Measurements from ENCODE around the gene TRMT6.
A peak's percentile ranks its signal among the peaks of the same experiment; 100 is the strongest.

The TRMT6 gene

GRCh38 chr20:5950271-5951031, at the start of gene TRMT6, which contains the start of gene MCM8:
TSS of gene TRMT6 (minus strand) at chr20:5950533. CDS start at chr20:5950405, 128 bp downstream.
TSS of gene MCM8 (plus strand) at chr20:5950652. CDS start at chr20:5952016, 1,364 bp downstream.
- peak; percentile 94 for DNase-seq

DNA sequence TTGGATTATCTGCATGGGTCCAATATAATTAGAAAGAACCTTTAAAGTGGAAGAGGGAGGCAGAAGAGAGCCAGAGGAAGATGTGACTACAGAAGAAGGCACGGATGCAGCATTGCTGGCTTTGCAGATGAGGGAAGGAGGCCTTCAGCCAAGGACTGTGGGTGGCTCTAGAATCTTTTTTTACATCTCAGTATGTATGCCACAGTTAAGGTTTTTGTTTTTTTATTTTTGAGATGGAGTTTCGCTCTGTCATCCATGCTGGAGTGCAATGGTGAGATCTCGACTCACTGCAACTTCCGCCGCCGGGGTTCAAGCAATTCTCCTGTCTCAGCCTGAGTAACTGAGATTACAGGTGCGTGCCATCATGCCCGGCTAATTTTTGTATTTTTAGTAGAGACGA, 49.5 kb upstream of the TRMT6 start:
- no peak for DNase-seq

GRCh38 chr20:5996765-5997164, 46.4 kb upstream of the TRMT6 start:
- no peak for DNase-seq

- DNase-seq = peak; percentile 4
Measured at GRCh38 chr20:5991623-5992441, 41.5 kb upstream of the TRMT6 start.

GRCh38 chr20:5990946-5991345, 40.6 kb upstream of the TRMT6 start:
- DNase-seq = no peak

DNA sequence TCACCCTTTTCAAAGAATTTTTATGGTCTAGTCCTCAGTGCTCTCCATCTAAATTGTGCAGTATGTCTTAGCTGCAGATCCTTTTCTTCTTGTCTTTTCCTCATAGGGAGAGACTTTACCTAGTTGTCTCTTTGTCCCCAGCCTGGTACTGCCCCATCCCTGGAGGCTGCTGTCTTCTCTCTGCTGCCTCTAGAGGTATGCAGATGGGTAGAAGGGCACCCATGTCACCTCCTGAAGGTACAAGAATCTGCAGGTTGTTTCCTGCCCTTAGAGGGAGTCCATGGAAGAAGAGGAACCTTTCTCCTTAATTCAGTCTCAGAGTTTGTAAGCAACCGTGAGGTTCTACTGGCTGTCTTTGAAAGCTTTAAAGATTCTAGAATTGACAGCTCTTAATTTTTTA, 39.2 kb upstream of the TRMT6 start:
- DNase-seq = no peak

DNA sequence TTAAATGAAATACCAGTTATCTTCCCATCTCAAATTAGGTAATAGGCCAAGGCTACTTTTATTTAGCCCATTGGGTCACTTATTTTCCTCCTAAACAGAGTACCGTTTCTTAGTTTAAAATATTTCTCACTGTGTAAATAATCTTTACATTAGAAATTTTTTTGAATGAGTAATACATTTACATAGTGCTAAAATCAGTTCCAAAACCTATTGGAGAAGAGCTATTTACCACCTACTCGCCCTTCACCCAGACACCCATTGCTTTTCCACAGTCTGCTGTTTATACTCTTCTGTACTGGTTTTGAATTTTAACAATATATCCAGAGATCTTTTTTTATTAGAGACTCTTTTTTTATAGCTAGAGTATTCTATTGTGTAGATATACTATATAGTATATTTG, 37.0 kb upstream of the TRMT6 start:
- DNase-seq = no peak

DNA sequence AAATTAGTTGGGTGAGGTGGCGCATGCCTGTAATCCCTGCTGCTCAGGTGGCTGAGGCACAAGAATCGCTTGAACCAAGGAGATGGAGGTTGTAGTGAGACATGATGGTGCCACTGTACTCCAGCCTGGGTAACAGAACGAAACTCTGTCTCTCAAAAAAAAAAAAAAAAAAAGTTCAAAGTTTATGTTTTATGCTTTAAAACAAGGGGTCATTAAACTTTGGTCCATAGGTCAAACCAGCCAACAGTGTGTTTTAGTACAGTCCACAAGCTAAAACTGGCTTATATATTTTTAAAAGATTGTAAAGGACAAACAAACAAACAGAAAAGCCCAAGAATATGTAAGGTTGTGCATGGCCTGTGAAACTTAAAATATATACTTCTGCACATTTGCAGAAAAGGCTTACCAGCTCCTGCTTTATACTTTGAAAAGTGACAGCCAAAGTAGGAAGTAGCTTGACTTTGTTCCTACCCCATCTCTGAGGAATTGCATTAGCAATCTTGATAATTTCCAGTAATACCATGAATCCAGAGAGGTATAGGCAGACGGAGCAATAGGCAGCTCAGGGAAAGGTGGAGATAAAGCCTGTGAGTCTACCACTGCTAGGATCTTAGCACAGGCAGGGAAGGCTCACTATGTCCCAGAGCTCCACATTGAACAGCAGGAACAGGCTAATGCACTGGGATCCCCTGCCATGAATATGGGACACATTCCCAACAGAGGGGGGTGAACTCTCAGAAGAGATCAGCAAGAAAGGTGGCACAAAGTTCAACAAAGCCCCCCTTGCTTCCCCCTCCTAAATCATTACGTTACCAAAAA, 30.6 kb upstream of the TRMT6 start:
- DNase-seq = no peak

- DNase-seq = no peak
Measured at GRCh38 chr20:5979801-5980200, 29.5 kb upstream of the TRMT6 start.

DNA sequence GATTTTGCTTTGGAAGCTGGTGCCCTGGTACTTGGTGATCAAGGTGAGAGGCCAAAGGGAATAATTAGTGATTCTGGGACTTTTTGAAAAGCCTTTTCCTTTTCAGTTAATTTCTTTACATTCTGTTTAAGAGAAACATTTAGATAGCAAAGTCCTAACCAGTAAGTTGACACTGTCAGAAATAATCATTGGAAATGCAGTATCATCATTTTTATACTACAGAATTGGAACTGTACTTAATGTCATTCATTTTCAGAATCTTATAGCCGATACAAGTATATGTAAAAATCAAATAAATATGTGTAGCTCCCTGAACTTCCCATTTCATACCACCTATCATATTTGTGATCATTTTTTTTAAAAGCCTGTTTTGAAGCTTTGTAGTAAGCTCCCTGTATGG, 27.6 kb upstream of the TRMT6 start:
- no peak for DNase-seq

DNA sequence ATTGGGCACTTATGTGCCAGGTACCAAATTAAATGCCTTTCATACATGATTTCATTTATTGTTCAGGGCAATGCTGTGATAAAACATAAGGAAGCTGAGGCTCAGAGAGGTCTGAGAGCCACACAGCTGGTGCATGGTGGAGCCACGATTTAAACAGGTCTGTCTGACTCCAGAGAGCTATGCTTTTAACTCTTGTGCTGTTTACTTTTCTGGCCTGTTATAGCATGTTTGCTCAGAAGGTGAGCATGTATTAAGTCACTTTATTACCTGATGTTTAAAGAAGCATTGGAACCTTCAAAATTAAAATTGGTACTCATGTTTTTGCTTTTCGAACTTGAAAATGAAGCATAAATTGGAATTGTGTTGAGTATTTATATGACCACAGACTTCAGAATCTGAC, 26.9 kb upstream of the TRMT6 start:
- no peak for DNase-seq

DNA sequence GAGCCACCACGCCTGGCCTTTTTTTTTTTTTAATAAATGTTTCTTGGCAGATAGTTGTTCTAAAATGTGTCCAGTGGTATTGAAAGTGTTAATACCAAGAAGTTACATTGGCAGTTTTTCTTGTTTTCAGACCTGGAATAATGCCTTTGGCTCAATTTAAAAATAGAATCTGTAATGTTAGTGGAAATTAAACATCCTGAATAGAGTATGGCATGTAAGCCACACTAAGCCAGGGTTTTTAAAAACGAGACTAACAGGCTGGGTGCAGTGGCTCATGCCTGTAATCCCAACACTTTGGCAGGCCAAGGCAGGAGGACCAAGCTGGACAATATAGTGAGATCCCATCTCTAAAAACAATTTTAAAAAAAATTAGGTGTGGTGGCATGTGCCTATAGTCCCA, 25.4 kb upstream of the TRMT6 start:
- DNase-seq = no peak

- no peak for DNase-seq
Measured at GRCh38 chr20:5974531-5974930, 24.2 kb upstream of the TRMT6 start.

DNA sequence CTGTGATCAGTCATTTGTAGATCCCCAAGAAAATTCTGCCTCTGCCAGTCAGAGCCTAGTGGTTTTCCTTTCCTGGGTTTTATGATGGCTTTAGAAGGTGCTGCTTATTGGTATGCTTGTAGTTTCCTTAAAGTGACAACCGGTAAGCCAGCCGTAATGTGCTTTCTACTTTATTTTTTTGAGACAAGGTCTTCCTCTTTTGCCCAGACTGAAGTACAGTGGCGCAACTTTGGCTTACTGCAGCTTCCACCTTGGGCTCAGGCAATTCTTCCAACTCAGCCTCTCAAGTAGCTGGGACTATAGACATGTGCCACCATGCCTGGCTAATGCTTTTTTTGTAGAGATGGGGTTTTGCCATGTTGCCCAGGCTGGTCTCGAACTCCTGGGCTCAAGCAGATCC, 23.6 kb upstream of the TRMT6 start:
- no peak for DNase-seq

DNA sequence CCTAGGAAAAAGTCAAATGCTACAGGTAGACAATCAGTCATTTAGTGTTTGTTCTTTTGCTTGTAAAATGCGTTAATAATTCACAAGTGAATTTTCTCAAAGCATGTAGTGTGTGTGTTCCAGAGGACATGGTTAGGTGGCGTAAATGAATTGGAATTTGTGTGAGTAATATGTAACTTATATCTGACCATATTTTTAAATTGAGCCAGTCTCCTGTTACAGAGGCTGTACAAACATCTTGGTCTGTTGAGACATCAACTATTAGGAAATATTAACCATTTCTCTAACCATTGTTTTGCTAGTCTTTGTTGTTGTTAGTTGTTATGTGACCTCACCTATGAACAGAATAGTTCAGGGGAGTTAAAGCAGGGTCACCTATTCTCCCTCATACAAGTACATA, 22.8 kb upstream of the TRMT6 start:
- peak; percentile 8 for DNase-seq

DNA sequence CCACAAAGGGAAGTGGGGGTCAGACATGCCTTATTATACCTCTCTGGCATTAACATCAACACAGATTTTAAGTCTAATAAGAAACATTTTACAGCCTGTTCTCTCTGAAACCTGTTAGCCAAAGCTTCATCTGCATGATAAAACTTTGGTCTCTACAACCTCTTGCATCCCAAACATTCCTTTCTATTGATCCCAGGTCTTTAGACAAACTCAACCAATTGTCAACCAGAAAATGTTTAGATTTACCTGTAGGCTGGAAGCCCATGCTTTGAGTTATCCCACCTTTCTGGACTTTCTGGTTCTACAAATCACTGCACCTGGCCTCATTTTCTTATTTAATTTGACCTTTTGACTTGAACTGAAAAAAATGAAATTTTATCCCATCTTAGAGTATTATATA, 20.9 kb upstream of the TRMT6 start:
- no peak for DNase-seq

- DNase-seq = no peak
Measured at GRCh38 chr20:5970381-5970780, 20.0 kb upstream of the TRMT6 start.

- DNase-seq = no peak
Measured at GRCh38 chr20:5969940-5970339, 19.6 kb upstream of the TRMT6 start.

DNA sequence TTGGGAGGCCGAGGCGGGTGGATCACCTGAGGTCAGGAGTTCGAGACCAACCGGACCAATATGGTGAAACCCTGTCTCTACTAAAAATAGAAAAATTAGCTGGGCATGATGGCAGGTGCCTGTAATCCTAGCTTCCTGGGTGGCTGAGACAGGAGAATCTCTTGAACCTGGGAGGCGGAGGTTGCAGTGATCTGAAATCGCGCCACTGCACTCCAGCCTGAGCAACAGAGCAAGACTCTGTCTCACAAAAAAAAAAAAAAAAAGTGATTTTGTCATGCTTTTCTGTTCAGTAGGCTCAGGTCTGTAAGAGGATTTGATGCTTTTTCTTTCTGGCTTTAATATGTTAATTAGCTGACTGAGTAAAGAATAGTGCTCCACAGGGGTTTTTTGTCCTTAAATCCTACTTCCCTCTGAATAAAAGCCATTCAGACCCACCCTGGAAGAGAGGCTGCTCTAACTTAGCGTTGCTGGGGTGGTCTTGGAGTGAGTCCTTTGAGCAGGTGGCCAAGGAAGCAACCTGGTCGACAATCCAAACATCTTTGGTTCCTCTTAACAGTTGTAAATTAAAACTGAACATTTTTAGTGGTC, 19.1 kb upstream of the TRMT6 start:
- no peak for DNase-seq

DNA sequence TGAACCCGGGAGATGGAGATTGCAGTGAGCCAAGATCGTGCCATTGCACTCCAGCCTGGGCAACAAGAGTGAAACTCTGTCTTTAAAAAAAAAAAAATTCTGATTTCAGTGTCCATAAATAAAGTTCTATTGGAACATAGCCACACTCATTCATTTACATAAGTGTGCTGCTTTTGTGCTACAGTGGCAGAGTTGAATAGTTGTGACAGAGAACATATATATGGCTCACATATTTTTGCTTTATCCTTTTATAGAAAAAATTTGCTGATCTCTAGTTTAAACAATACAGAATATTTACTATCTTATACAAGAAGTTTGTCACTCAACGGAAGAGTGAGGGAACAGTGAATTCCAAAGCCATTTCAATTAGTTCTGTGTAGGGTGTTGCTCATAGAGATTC, 18.1 kb upstream of the TRMT6 start:
- DNase-seq = no peak

- no peak for DNase-seq
Measured at GRCh38 chr20:5967469-5967868, 17.1 kb upstream of the TRMT6 start.

DNA sequence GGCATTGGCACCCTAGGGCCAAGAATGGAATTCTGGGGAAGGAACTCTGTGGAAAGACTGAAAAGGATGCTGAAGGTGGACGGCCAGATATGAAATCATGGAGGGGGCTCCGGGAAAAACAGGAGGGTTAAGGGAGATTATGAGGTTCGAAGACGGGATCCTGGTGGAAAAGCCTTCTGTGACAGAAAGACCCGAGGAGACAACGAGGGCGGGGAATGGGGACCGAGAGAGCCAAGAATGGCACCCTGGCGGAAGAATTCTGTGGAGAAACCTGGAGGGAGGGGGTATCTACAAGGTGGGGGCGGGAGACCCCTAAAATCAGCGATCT, 426 bp downstream of the TRMT6 start:
- no peak for DNase-seq

DNA sequence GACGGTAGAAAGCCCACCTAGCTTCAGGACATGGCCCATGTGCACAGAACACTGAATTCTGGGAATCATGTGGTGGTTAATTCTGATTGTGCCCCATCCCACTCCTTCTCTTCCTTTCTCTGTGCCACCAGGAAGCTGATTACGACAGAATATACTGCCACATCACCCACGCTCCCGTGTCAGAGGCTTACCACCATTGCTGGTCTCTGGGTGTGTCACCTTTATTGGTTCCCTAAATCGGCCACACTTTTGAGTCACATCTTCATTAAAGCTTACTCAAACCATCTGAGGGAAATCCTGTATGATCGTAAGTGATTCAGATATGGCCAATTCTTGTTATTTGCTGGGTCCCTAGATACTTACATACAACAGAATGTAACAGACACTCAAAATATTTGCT, 3.1 kb downstream of the TRMT6 start:
- DNase-seq = no peak

Measured in fibroblast of upper back skin (primary cell).